Activated naive CD8-positive, alpha-beta T cell treated with anti-CD3 and anti-CD28 coated beads, Interleukin-2, amount 10 ng/mL, durations not matched to agents 7 days and 5 days (primary cell): ENCODE data around the gene OLIG1. TPM values are rescaled to one million over a fixed set of nuclear protein-coding genes. Genes with fewer than 3 reads are reported as not detected.
A peak's percentile ranks its signal among the peaks of the same experiment; 100 is the strongest.

ENCODE experiments used
- ATAC-seq: fragments of 150-1000 bp; cut with Tn5 transposase; one replicate; pipeline ENCODE4 v1.10.0; 2021; ENCODE audit warnings: low read depth, moderate library complexity
- POLR2A ChIA-PET: fragments of 350-600 bp; sonication (Branson Sonifier 250); formaldehyde crosslinking; loops from one replicate; lab custom pipeline; 2021; ENCODE audit warnings: antibody characterized with exemption; lab: Charles Lee
- DNase-seq: peaks from one replicate; pipeline ENCODE4 v3.0.0; 2021
- H3K27ac Mint-ChIP-seq: one replicate; pipeline ENCODE4 v1.8.0; 2022; ENCODE audit warnings: mild to moderate bottlenecking, mixed read lengths
- H3K27me3 Mint-ChIP-seq: one replicate; pipeline ENCODE4 v1.8.0; 2022; ENCODE audit warnings: mild to moderate bottlenecking, moderate library complexity, mixed read lengths
- H3K36me3 Mint-ChIP-seq: one replicate; pipeline ENCODE4 v1.8.0; 2021; ENCODE audit warnings: mild to moderate bottlenecking, mixed read lengths
- H3K4me1 Mint-ChIP-seq: one replicate; pipeline ENCODE4 v1.8.0; 2021; ENCODE audit warnings: mixed read lengths
- H3K4me3 Mint-ChIP-seq: one replicate; pipeline ENCODE4 v1.8.0; 2022; ENCODE audit warnings: mild to moderate bottlenecking, moderate library complexity, mixed read lengths
- H3K9me3 Mint-ChIP-seq: one replicate; pipeline ENCODE4 v1.8.0; 2021; ENCODE audit warnings: mixed read lengths
- total RNA-seq, 2 experiments: library from RNA; stranded (reverse); gene quantifications; one replicate each; pipeline ENCODE4 v1.2.3, GENCODE V29; 2021

The OLIG1 gene
- total RNA-seq, 2 experiments from 2014 or later, result not detected

- Mint-ChIP-seq H3K27me3 (peaks cover 89% of the 10 kb centered on the region), H3K4me3 (no peak overlapping the region), H3K36me3 (peaks cover 6% of the 10 kb centered on the region), H3K9me3 (no peaks in the 10 kb centered on the region), H3K27ac (peak overlapping the region; percentile 77), H3K4me1 (peaks cover 22% of the 10 kb centered on the region)
- DNase-seq (peak; percentile 46), ATAC-seq (no peak)
- POLR2A ChIA-PET, result no interaction called here
Observed at GRCh38 chr21:33026878-33027400, 43.0 kb upstream of the OLIG1 start.

GRCh38 chr21:33027401-33028286 is 42.3 kb upstream of the OLIG1 start:
- H3K9me3 Mint-ChIP-seq, result no peaks in the 10 kb centered on the region
- no peak overlapping the region for H3K27ac Mint-ChIP-seq
- ATAC-seq, result no peak
- H3K27me3 Mint-ChIP-seq, result peaks cover 89% of the 10 kb centered on the region
- peak; percentile 51 for DNase-seq
- peaks cover 21% of the 10 kb centered on the region for H3K4me1 Mint-ChIP-seq
- POLR2A ChIA-PET, result no interaction called here
- no peak overlapping the region for H3K4me3 Mint-ChIP-seq
- peaks cover 6% of the 10 kb centered on the region for H3K36me3 Mint-ChIP-seq

GRCh38 chr21:33028287-33028670 is 41.7 kb upstream of the OLIG1 start:
- POLR2A ChIA-PET, result no interaction called here
- H3K27me3 Mint-ChIP-seq, result peaks cover 86% of the 10 kb centered on the region
- peak; percentile 29 for DNase-seq
- no peaks in the 10 kb centered on the region for H3K9me3 Mint-ChIP-seq
- peak overlapping the region; percentile 38 for H3K27ac Mint-ChIP-seq
- peak overlapping the region; percentile 35 for H3K4me3 Mint-ChIP-seq
- H3K4me1 Mint-ChIP-seq, result peaks cover 20% of the 10 kb centered on the region
- peaks cover 5% of the 10 kb centered on the region for H3K36me3 Mint-ChIP-seq
- no peak for ATAC-seq

- Mint-ChIP-seq H3K9me3 (no peaks in the 10 kb centered on the region), H3K27ac (peak overlapping the region; percentile 43), H3K4me3 (peak overlapping the region; percentile 57), H3K27me3 (peaks cover 80% of the 10 kb centered on the region), H3K36me3 (peaks cover 4% of the 10 kb centered on the region), H3K4me1 (peaks cover 20% of the 10 kb centered on the region)
- peak; percentile 49 for DNase-seq
- POLR2A ChIA-PET, result no interaction called here
- ATAC-seq, result no peak
Observed at GRCh38 chr21:33028773-33029384, 41.1 kb upstream of the OLIG1 start.

GRCh38 chr21:33029385-33029921 is 40.5 kb upstream of the OLIG1 start:
- Mint-ChIP-seq H3K4me1 (peaks cover 15% of the 10 kb centered on the region), H3K4me3 (peak overlapping the region; percentile 45), H3K27me3 (peaks cover 77% of the 10 kb centered on the region), H3K9me3 (no peaks in the 10 kb centered on the region), H3K36me3 (no peaks in the 10 kb centered on the region), H3K27ac (no peak overlapping the region)
- no peak for ATAC-seq
- POLR2A ChIA-PET, result no interaction called here
- no peak for DNase-seq

- H3K27me3 Mint-ChIP-seq, result peaks cover 73% of the 10 kb centered on the region
Observed at GRCh38 chr21:33029975-33030461, 39.9 kb upstream of the OLIG1 start.

GRCh38 chr21:33030633-33031032 is 39.3 kb upstream of the OLIG1 start:
- DNase-seq (no peak), ATAC-seq (no peak)
- POLR2A ChIA-PET, result no interaction called here
- H3K4me3 Mint-ChIP-seq, result no peak overlapping the region
- H3K27ac Mint-ChIP-seq, result no peak overlapping the region
- H3K27me3 Mint-ChIP-seq, result peaks cover 68% of the 10 kb centered on the region
- no peaks in the 10 kb centered on the region for H3K9me3 Mint-ChIP-seq
- H3K4me1 Mint-ChIP-seq, result peaks cover 15% of the 10 kb centered on the region
- no peaks in the 10 kb centered on the region for H3K36me3 Mint-ChIP-seq

More at GRCh38 chr21:33029975-33030461, 39.9 kb upstream of the OLIG1 start:
- POLR2A ChIA-PET, result no interaction called here
- ATAC-seq (no peak), DNase-seq (no peak)
- Mint-ChIP-seq H3K27ac (no peak overlapping the region), H3K9me3 (no peaks in the 10 kb centered on the region), H3K4me1 (peaks cover 15% of the 10 kb centered on the region), H3K36me3 (no peaks in the 10 kb centered on the region), H3K4me3 (no peak overlapping the region)

- H3K4me1 Mint-ChIP-seq, result peaks cover 12% of the 10 kb centered on the region
- peaks cover 61% of the 10 kb centered on the region for H3K27me3 Mint-ChIP-seq
- POLR2A ChIA-PET, result no interaction called here
- DNase-seq (no peak), ATAC-seq (no peak)
- no peaks in the 10 kb centered on the region for H3K36me3 Mint-ChIP-seq
- no peaks in the 10 kb centered on the region for H3K9me3 Mint-ChIP-seq
- H3K4me3 Mint-ChIP-seq, result no peak overlapping the region
- H3K27ac Mint-ChIP-seq, result no peak overlapping the region
Observed at GRCh38 chr21:33031152-33031911, 38.6 kb upstream of the OLIG1 start.

GRCh38 chr21:33032434-33033047 is 37.4 kb upstream of the OLIG1 start:
- Mint-ChIP-seq H3K4me3 (no peak overlapping the region), H3K27me3 (peaks cover 54% of the 10 kb centered on the region), H3K9me3 (no peaks in the 10 kb centered on the region), H3K27ac (no peak overlapping the region), H3K36me3 (no peaks in the 10 kb centered on the region), H3K4me1 (peaks cover 22% of the 10 kb centered on the region)
- no peak for DNase-seq
- POLR2A ChIA-PET, result no interaction called here
- no peak for ATAC-seq

- Mint-ChIP-seq H3K36me3 (no peaks in the 10 kb centered on the region), H3K4me3 (no peak overlapping the region), H3K27ac (no peak overlapping the region), H3K27me3 (peaks cover 52% of the 10 kb centered on the region), H3K4me1 (peaks cover 23% of the 10 kb centered on the region), H3K9me3 (no peaks in the 10 kb centered on the region)
- POLR2A ChIA-PET, result no interaction called here
- DNase-seq (no peak), ATAC-seq (no peak)
Observed at GRCh38 chr21:33033094-33033951, 36.6 kb upstream of the OLIG1 start.

GRCh38 chr21:33033961-33034413 is 36.0 kb upstream of the OLIG1 start:
- no peak overlapping the region for H3K27ac Mint-ChIP-seq
- POLR2A ChIA-PET, result no interaction called here
- no peaks in the 10 kb centered on the region for H3K9me3 Mint-ChIP-seq
- peaks cover 20% of the 10 kb centered on the region for H3K4me1 Mint-ChIP-seq
- peaks cover 49% of the 10 kb centered on the region for H3K27me3 Mint-ChIP-seq
- no peak for ATAC-seq
- DNase-seq, result no peak
- no peak overlapping the region for H3K4me3 Mint-ChIP-seq
- H3K36me3 Mint-ChIP-seq, result no peaks in the 10 kb centered on the region

- Mint-ChIP-seq H3K27me3 (peaks cover 37% of the 10 kb centered on the region), H3K9me3 (no peaks in the 10 kb centered on the region), H3K4me1 (peaks cover 16% of the 10 kb centered on the region), H3K36me3 (no peaks in the 10 kb centered on the region), H3K4me3 (no peak overlapping the region), H3K27ac (no peak overlapping the region)
- POLR2A ChIA-PET, result no interaction called here
- DNase-seq (no peak), ATAC-seq (no peak)
Observed at GRCh38 chr21:33035147-33035546, 34.8 kb upstream of the OLIG1 start.
